GM19455 (cell line): ENCODE data around the gene OSBPL9.
"Not testable (repeated sequence)": the region's sequence is repeated elsewhere in the genome, so short reads cannot be mapped to it uniquely, and the experiment has no call there.

Experiments
- ATAC-seq: cut with Tn5 transposase; IDR thresholded peaks from one replicate; pipeline ENCODE4 v1.9.1; 2021; ENCODE audit not compliant: unreplicated experiment

OSBPL9 gene

GRCh38 chr1:51607681-51608095, 9.2 kb upstream of the OSBPL9 start:
- ATAC-seq, result no peak

- not testable (repeated sequence) for ATAC-seq
Observed at GRCh38 chr1:51610104-51610503, 6.8 kb upstream of the OSBPL9 start.

- no peak for ATAC-seq
Observed at GRCh38 chr1:51610637-51611036, 6.3 kb upstream of the OSBPL9 start.

- no peak for ATAC-seq
Observed at GRCh38 chr1:51612447-51612961, 4.4 kb upstream of the OSBPL9 start.

- ATAC-seq, result no peak
Observed at GRCh38 chr1:51615780-51616291, 1.1 kb upstream of the OSBPL9 start.

GRCh38 chr1:51616490-51616889, 402 bp upstream of the OSBPL9 start:
- ATAC-seq, result no peak

- no peak for ATAC-seq
Observed at GRCh38 chr1:51618715-51619114, 1.8 kb downstream of the OSBPL9 start.

- ATAC-seq, result no peak
Observed at GRCh38 chr1:51620470-51620869, 3.6 kb downstream of the OSBPL9 start.

- no peak for ATAC-seq
Observed at GRCh38 chr1:51621161-51621560, 4.3 kb downstream of the OSBPL9 start.

GRCh38 chr1:51621841-51622454, 5.1 kb downstream of the OSBPL9 start:
- no peak for ATAC-seq

- ATAC-seq, result no peak
Observed at GRCh38 chr1:51622455-51622913, 5.6 kb downstream of the OSBPL9 start.

GRCh38 chr1:51623025-51623424, 6.1 kb downstream of the OSBPL9 start:
- no peak for ATAC-seq

GRCh38 chr1:51623450-51623849, 6.6 kb downstream of the OSBPL9 start:
- ATAC-seq, result no peak

- ATAC-seq, result no peak
Observed at GRCh38 chr1:51624855-51625254, 8.0 kb downstream of the OSBPL9 start.

GRCh38 chr1:51627672-51628071, 10.8 kb downstream of the OSBPL9 start:
- no peak for ATAC-seq

GRCh38 chr1:51628715-51629590, 12.1 kb downstream of the OSBPL9 start:
- no peak for ATAC-seq

GRCh38 chr1:51629918-51630317, 13.0 kb downstream of the OSBPL9 start:
- no peak for ATAC-seq

GRCh38 chr1:51630393-51630792, 13.5 kb downstream of the OSBPL9 start:
- no peak for ATAC-seq

- ATAC-seq, result no peak
Observed at GRCh38 chr1:51630922-51631321, 14.0 kb downstream of the OSBPL9 start.

GRCh38 chr1:51631747-51632146, 14.9 kb downstream of the OSBPL9 start:
- ATAC-seq, result no peak

GRCh38 chr1:51634618-51635017, 17.7 kb downstream of the OSBPL9 start:
- no peak for ATAC-seq

- ATAC-seq, result no peak
Observed at GRCh38 chr1:51635615-51636014, 18.7 kb downstream of the OSBPL9 start.
